HG03575 (cell line): ENCODE data around the gene ALKBH5.

Experiments
- ATAC-seq: cut with Tn5 transposase; IDR thresholded peaks from one replicate; pipeline ENCODE4 v1.9.1; 2021; ENCODE audit not compliant: unreplicated experiment, insufficient number of reproducible peaks, low FRiP score; ENCODE audit errors: extremely low read depth

ALKBH5 gene

DNA sequence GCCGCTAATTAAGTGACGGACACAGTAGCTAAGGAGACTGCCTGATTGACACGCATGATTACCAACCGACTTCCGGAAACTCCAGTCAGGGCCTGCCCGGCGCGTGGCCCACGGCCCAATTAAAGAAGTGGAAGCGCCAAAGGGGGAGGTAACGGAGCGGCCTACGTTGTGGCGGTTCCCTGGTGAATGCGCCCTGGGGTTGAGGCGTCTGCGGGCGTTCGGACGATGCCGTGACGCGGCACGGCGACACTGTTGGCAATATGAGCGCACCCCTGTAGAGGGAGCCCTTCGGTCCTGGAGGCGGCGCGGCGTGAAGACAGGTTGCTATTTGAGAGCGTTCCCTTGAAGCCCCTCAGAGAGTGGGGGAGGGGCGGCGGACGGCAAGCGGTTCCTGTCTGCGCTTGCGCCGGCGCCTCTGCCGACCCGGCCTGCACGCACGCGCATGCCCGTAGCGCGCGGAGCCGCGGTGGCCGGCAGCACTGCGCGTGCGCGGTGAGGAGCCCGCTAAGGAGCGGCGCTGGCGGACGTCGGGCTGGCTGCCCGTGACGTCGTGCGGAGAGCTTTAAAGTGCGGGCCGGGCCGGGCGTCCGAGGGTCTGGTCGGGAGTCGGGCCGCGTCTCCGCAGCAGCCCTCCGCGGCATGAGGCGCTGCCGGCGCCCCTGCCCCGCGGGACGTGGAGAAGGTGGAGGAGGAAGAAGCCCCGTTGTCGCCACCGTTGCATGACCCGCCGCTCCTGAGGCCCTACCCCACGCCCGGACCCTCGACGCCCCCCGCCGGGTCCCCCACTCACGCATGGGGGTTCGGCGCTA is at the start of gene ALKBH5:
TSS of gene ALKBH5 (plus strand) at position 495 of the 809 bp plus-strand sequence. CDS start 416 bp downstream, outside the sequence.
- ATAC-seq = peak; percentile 45

GRCh38 chr17:18136357-18136756 is 47.3 kb upstream of the ALKBH5 start:
- ATAC-seq = no peak

DNA sequence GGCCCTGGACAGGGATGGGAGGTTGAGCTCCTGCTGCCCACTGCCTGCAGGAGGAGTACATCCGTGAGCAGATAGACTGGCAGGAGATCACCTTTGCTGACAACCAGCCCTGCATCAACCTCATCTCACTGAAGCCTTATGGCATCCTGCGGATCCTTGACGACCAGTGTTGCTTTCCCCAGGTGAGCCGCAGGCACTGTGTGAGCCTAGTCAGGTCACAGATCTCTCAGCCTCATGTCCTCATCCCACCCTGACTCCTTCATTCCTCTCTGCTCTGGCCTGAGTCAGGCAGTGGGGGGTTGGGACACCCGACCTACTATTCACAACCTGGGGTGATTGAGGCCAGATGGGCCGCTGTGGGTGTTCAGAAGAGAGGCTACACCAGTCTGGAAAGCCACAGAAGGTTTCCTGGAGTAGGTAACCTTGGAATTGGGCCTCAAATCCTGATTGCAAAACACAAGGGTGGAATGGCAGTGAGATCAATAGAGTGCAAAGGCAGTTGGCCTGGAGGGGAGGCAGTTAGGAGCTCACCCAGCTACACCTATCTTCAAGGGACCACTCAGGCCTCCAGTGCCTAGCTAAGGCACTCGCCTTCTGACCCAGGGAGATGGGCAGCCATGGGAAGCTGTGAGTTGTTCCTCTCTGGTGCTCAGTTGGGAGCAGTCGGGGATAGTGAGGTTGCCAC is 45.4 kb upstream of the ALKBH5 start:
- ATAC-seq = no peak

- ATAC-seq = no peak
These were observed 44.5 kb upstream of the ALKBH5 start for GRCh38 chr17:18139092-18139491.

DNA sequence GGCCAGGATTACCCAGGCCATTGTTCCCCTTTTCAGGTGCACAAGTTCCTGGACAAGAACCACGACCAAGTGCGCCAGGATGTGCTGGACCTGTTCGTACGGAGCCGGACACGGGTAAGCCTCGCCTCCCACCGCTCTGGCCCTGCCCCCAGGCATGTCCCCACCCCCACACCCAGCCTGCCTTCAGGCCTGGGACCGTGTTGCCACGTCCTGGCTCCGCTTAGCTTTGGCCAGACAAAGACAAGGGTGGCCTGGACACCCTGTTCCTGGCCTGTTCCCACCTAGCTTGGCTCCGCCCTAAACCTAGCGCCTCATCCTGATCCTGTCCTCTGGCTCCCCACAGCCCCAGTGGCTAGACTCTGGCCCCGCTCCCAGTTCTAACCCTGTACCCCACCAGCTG is 44.1 kb upstream of the ALKBH5 start:
- ATAC-seq = no peak

GRCh38 chr17:18139949-18140348 is 43.7 kb upstream of the ALKBH5 start:
- no peak for ATAC-seq

GRCh38 chr17:18140648-18141047 is 43.0 kb upstream of the ALKBH5 start:
- no peak for ATAC-seq

GRCh38 chr17:18141210-18141803 is 42.3 kb upstream of the ALKBH5 start:
- ATAC-seq = no peak

DNA sequence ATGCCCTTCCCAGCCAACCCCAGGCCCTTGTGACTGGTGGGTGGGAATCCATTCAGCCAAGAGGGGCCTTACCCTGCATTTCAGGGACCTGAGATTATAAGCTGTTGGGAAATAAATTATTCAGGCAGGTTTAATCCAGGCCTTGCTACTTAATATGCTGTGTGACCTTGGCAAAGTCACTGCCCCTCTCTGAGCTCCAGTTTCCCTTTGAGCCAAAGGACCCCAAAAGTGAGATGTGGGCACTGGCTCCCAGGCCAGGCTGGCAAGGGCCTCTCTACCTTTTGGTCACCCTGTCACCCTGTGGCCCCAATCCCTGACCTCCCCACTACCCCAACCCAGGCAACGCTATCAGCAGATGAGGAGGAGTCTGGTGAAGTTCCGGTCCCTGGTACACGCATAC is 41.2 kb upstream of the ALKBH5 start:
- no peak for ATAC-seq

DNA sequence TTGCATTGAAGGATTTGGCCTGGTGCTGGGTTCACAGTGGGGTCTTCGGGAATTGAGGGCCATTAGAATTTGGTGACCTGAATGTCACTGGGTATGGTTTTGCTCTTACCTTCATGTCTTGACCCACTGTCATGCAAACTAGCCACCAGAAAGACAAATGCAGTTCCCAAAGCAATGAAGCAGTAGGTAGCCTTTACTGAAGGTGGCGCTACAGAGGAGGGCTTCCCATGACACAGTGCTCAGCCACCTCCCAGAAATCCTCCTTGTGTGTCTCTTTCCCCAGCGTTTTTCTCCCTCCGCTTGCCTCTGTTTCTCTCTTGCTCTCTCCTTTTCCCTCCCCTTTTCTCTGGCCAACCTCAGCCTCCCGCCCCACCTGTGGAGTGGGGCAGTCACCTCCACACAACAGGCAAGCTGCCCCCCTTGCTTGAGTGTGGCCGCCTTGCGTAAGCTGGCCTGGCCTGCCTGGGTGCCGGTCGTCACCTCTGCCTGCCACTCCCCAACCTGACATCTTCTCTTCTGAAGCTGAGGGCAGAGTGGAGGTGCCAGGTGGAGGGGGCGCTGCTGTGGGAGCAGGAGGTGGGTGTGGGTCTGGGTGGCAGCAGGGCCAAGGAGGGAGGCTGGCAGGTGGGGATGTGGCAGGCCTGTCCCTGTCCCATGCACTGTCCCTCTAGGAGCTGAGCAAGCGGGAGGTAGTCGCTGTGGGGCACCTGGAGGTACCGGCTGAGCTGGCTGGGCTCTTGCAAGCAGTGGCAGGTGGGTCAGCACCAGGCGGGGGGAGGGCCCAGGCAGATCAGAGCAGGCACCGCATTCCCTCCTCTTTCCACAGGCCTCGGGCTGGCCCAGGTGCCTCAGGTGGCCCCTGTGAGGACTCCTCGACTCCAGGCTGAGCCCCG is 40.3 kb upstream of the ALKBH5 start:
- no peak for ATAC-seq

DNA sequence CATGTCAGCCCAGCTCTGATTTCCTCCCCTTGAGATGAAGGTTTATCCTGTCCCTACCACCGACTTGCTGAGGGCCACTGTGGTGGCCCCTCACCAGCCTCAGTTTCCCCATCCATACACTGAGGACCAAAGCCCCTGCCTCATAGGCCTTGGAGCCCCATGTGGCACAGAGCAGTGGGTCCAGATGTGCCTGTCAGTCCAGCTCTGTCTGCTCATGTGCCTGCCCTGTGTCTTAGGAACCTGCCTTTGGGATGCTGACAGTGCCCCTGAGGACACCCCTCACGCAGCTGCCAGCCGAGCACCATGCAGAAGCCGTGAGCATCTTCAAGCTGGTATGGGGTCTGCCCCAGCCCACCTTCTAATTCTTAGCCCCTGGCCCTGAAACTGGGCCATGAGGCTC is 39.4 kb upstream of the ALKBH5 start:
- ATAC-seq = no peak

DNA sequence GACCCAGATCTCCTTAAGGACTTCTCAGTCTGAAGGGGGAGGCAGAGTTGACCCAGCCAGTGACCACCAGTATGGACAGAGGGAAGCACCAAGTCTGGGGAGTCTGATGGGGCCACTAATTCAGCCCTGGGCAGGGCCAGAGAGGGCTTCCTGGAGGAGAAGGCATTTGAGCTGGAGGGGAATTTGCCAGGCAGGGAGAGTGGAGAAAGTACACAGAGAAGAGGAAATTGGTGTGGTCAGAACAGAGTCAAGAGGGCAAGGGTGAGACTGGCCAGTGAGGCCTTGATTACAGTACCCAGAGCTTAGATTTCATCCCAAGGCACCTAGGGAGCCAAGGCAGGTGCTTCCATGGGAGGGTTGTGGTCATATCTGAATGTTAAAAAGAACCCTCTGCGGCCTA is 38.8 kb upstream of the ALKBH5 start:
- no peak for ATAC-seq

GRCh38 chr17:18145811-18146210 is 37.8 kb upstream of the ALKBH5 start:
- no peak for ATAC-seq

DNA sequence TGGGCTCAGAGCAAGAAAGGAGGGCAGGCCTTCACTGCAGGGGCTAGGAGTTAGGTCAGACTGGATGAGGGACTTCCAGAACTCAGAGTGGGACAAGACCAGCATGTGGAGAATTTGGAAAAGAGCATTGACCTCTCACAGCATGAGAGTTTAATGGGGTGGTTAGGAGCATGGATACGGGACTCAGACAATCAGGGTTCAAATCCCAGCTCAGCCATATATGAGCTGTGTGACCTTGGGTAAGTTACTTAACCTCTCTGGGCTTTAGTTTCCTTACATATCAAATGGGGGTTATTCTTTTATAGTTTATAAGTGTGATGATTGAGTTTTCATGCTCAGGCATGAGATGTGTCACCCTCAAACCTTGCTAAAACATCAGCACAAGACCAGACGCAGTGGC is 37.4 kb upstream of the ALKBH5 start:
- ATAC-seq = no peak

DNA sequence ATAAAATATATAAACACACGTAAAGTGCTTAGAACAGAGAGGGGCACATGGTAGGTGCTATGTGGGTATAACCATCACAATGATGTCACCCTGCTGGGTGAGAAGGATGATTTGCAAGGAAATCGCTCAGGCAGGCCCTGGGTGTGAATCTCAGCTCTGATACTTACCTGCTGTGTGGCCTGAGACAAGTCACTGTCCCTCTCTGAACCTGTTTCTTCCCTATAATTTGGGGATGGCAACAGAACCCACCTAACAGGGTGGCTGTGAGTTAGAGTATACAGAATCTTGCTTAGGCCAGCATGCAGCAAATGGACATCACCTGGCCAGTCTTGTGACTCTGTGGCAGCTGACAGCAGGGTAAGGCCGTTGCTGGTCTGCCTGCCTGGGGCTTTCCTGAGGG is 36.6 kb upstream of the ALKBH5 start:
- no peak for ATAC-seq

GRCh38 chr17:18148586-18148985 is 35.0 kb upstream of the ALKBH5 start:
- no peak for ATAC-seq

GRCh38 chr17:18151290-18151689 is 32.3 kb upstream of the ALKBH5 start:
- no peak for ATAC-seq

DNA sequence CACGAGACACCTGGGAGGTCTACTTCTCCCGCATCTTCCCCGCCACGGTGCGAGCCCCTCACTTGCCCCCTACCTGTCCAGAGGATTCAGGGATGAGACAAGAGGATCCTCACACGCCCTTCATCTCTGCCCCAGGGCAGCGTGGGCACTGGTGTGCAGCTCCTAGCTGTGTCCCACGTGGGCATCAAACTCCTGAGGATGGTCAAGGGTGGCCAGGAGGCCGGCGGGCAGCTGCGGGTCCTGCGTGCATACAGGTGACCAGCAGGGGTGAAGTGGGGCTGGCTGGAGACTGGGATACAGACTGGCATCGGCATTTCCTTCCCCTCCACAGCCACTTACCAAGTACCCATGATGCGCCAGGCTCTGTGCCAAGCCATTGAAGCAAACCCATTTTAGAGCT is 28.4 kb upstream of the ALKBH5 start:
- ATAC-seq = no peak
